ENCODE data around the gene ABCC4. TPM values are rescaled to one million over a fixed set of nuclear protein-coding genes. Genes with fewer than 3 reads are reported as not detected.
"Not testable (repeated sequence)": the region's sequence is repeated elsewhere in the genome, so short reads cannot be mapped to it uniquely, and the experiment has no call there.

The ABCC4 gene
- total RNA-seq, 2 experiments from 2014 or later = 9.6 to 11.8 TPM

- no peak overlapping the region for H3K27ac Mint-ChIP-seq
- peaks cover 56% of the 10 kb centered on the region for H3K36me3 Mint-ChIP-seq (ENCODE audit: low read depth)
- intact Hi-C loops (cut with micrococcal nuclease) = no loop called here
- no peaks in the 10 kb centered on the region for H3K27me3 Mint-ChIP-seq
- CTCF ChIA-PET = interaction anchor here (1.0 kb wide), 1 partner anchor 230 kb away, joined by 3 read pairs; no protein-coding TSS in a partner anchor
- POLR2A ChIA-PET = no interaction called here
- peaks cover 19% of the 10 kb centered on the region for H3K4me1 Mint-ChIP-seq (ENCODE audit: low read depth)
- no peak for DNase-seq
- H3K4me3 Mint-ChIP-seq = no peak overlapping the region
- no peak for ATAC-seq
- peaks cover 2% of the 10 kb centered on the region for H3K9me3 Mint-ChIP-seq
- TF ChIP-seq CTCF (IDR thresholded peaks at IDR 0.05) = no peak
Observed at GRCh38 chr13:95174517-95174916, 126.7 kb downstream of the ABCC4 start.

GRCh38 chr13:95168191-95168590 lies 133.1 kb downstream of the ABCC4 start:
- ChIA-PET POLR2A (no interaction called here), CTCF (no interaction called here)
- Mint-ChIP-seq H3K9me3 (no peaks in the 10 kb centered on the region), H3K4me3 (no peak overlapping the region), H3K27me3 (no peaks in the 10 kb centered on the region), H3K4me1 (ENCODE audit: low read depth) (no peaks in the 10 kb centered on the region), H3K36me3 (ENCODE audit: low read depth) (peaks cover 38% of the 10 kb centered on the region), H3K27ac (no peak overlapping the region)
- no peak for ATAC-seq
- no peak for DNase-seq
- TF ChIP-seq CTCF (IDR thresholded peaks at IDR 0.05) = no peak
- intact Hi-C loops (cut with micrococcal nuclease) = no loop called here

GRCh38 chr13:95167003-95167402 lies 134.2 kb downstream of the ABCC4 start:
- H3K9me3 Mint-ChIP-seq; intact Hi-C loops (cut with micrococcal nuclease); H3K27me3 Mint-ChIP-seq; H3K27ac Mint-ChIP-seq; DNase-seq; H3K4me1 Mint-ChIP-seq (ENCODE audit: low read depth); ATAC-seq; POLR2A ChIA-PET; CTCF ChIA-PET; H3K4me3 Mint-ChIP-seq: not testable (repeated sequence)
- peaks cover 34% of the 10 kb centered on the region for H3K36me3 Mint-ChIP-seq (ENCODE audit: low read depth)

GRCh38 chr13:95164830-95165229 lies 136.4 kb downstream of the ABCC4 start:
- ChIA-PET POLR2A (no interaction called here), CTCF (interaction anchor here (1.3 kb wide), 2 partner anchors 9 to 24 kb away, joined by 3 read pairs; no protein-coding TSS in a partner anchor)
- peaks cover 33% of the 10 kb centered on the region for H3K36me3 Mint-ChIP-seq (ENCODE audit: low read depth)
- TF ChIP-seq CTCF (IDR thresholded peaks at IDR 0.05) = no peak
- H3K9me3 Mint-ChIP-seq = no peaks in the 10 kb centered on the region
- no peaks in the 10 kb centered on the region for H3K27me3 Mint-ChIP-seq
- no peak overlapping the region for H3K27ac Mint-ChIP-seq
- H3K4me3 Mint-ChIP-seq = no peak overlapping the region
- no peak for ATAC-seq
- intact Hi-C loops (cut with micrococcal nuclease) = no loop called here
- no peaks in the 10 kb centered on the region for H3K4me1 Mint-ChIP-seq (ENCODE audit: low read depth)
- DNase-seq = no peak

- no peaks in the 10 kb centered on the region for H3K27me3 Mint-ChIP-seq
- no peak overlapping the region for H3K27ac Mint-ChIP-seq
- ATAC-seq (no peak), DNase-seq (no peak)
- H3K9me3 Mint-ChIP-seq = no peaks in the 10 kb centered on the region
- H3K4me3 Mint-ChIP-seq = no peak overlapping the region
- ChIA-PET CTCF (interaction anchor here (0.5 kb wide), 1 partner anchor 244 kb away, joined by 3 read pairs; no protein-coding TSS in a partner anchor), POLR2A (no interaction called here)
- peaks cover 33% of the 10 kb centered on the region for H3K36me3 Mint-ChIP-seq (ENCODE audit: low read depth)
- intact Hi-C loops (cut with micrococcal nuclease) = no loop called here
- H3K4me1 Mint-ChIP-seq (ENCODE audit: low read depth) = no peaks in the 10 kb centered on the region
- no peak for TF ChIP-seq CTCF (IDR thresholded peaks at IDR 0.05)
Observed at GRCh38 chr13:95160112-95160906, 140.9 kb downstream of the ABCC4 start.

Measured in activated CD8-positive, alpha-beta T cell treated with anti-CD3 and anti-CD28 coated beads for 36 hours (primary cell).